Activated CD8-positive, alpha-beta T cell treated with anti-CD3 and anti-CD28 coated beads, Interleukin-2, amount 10 ng/mL, durations not matched to agents 7 days and 5 days (primary cell): ENCODE results near the gene CARD9. TPM values are rescaled to one million over a fixed set of nuclear protein-coding genes. Genes with fewer than 3 reads are reported as not detected.

ENCODE experiments used
- total RNA-seq, 2 experiments: library from RNA; stranded (reverse); gene quantifications; one replicate each; pipeline ENCODE4 v1.2.3, GENCODE V29; 2021

Gene CARD9
- total RNA-seq, 2 experiments from 2014 or later, result 1.3 to 1.4 TPM

Other genes with a start within 250 kb of the CARD9 start
- gene LHX3, start 168.5 kb downstream of the CARD9 start, total RNA-seq, result under 1 TPM in 1 of 2 experiments, not detected in 1; 0.16 TPM
- 10 to 100 TPM; 11.4 to 12.6 TPM for gene QSOX2, start 127.9 kb downstream of the CARD9 start, total RNA-seq
- gene CCDC187, start 69.6 kb downstream of the CARD9 start, total RNA-seq, result not detected
- 1 to 10 TPM; 1.8 to 2.3 TPM for gene GPSM1, start 46.1 kb downstream of the CARD9 start, total RNA-seq
- gene DNLZ, start 9.9 kb downstream of the CARD9 start, total RNA-seq, result 10 to 100 TPM; 20.4 to 21.6 TPM
- gene SNAPC4, start 26.5 kb upstream of the CARD9 start, total RNA-seq, result 1 to 10 TPM; 9.5 to 9.6 TPM
- 10 to 100 TPM; 52.8 to 54.3 TPM for gene ENTR1, start 36.9 kb upstream of the CARD9 start, total RNA-seq
- gene PMPCA, start 37.0 kb upstream of the CARD9 start, total RNA-seq, result 10 to 100 TPM; 56.5 to 57.5 TPM
- 10 to 100 TPM; 16.8 to 18.2 TPM for gene INPP5E, start 66.2 kb upstream of the CARD9 start, total RNA-seq
- 10 to 100 TPM; 86.8 to 89.2 TPM for gene SEC16A, start 109.4 kb upstream of the CARD9 start, total RNA-seq
- gene NOTCH1, start 172.4 kb upstream of the CARD9 start, total RNA-seq, result 10 to 100 TPM; 86.6 to 94.1 TPM